Ovary (tissue), 9 donors: ENCODE results near the gene REXO4. TPM values are rescaled to one million over a fixed set of nuclear protein-coding genes. Genes with fewer than 3 reads are reported as not detected.

Experiments used
- DNase-seq, 5 donors: peaks; one replicate each; pipeline ENCODE4 v3.0.0-alpha.2; 2019 to 2020
- H3K27ac ChIP-seq, 2 donors: fragments of 200-600 bp; one replicate each; pipeline versions ENCODE4 v1.5.1 to v1.8.0; 2019 to 2022
- H3K27me3 ChIP-seq: fragments of 200-600 bp; one replicate; pipeline ENCODE4 v1.8.0; 2022
- H3K36me3 ChIP-seq: fragments of 200-600 bp; sonication (generic); one replicate; pipeline ENCODE4 v1.5.1; 2019
- H3K4me1 ChIP-seq: one replicate; pipeline ENCODE4 v1.8.1; 2013; ENCODE audit warnings: mild to moderate bottlenecking, moderate library complexity; ENCODE audit not compliant: insufficient read depth
- H3K4me3 ChIP-seq: fragments of 200-600 bp; sonication (generic); one replicate; pipeline ENCODE4 v1.5.1; 2017
- H3K9me3 ChIP-seq, 2 donors: fragments of 200-600 bp in 1 of 2; sonication (generic) in 1 of 2; one replicate each; pipeline versions ENCODE4 v1.5.1 to v1.8.1; 2013 to 2019; ENCODE audit warnings: mild to moderate bottlenecking in 1 of 2, moderate library complexity in 1 of 2
- EP300 ChIP-seq: sonication (generic); formaldehyde crosslinking; IDR thresholded peaks from one replicate; pipeline ENCODE4 v1.6.1; 2017; ENCODE audit warnings: antibody characterized with exemption
- POLR2A ChIP-seq: fragments of 450-650 bp; IDR thresholded peaks from one replicate; pipeline ENCODE4 v1.6.1; 2017; ENCODE audit warnings: antibody characterized with exemption, mild to moderate bottlenecking, moderate library complexity
- WGBS, 3 donors: extraction: QIAGEN DNeasy Blood & Tissue Kit in 1 of 3; methylation state at CpG; one replicate each; pipeline versions ENCODE4 v1.1.5 to v1.1.7; 2013 to 2017; 5-methylcytosine and 5-hydroxymethylcytosine counted together
- intact Hi-C, 4 donors: fragments of 100-400 bp; cut with DNase I; formaldehyde crosslinking; loops; one replicate each; pipeline versions ENCODE4 v1.11.0 to v1.15.1; 2022 to 2023
- polyA plus RNA-seq, 2 donors: library from polyadenylated mRNA; stranded (reverse); fragments of 200-250 nt in 1 of 2; fragments of 350-450 nt in 1 of 2; fragmentation: Illumina TruSeq in 1 of 2; extraction: RNeasy Lipid Tissue Mini Kit (QIAGEN cat#74804) in 1 of 2; gene quantifications; one replicate each; pipeline ENCODE4 v1.2.3, GENCODE V29; 2013 to 2014
- total RNA-seq, 7 donors: library from RNA; depleted of rRNA in 2 of 7; stranded (reverse); fragments of >200 nt in 2 of 7; fragmentation: NEBNext Ultra II Directional in 3 of 7; extraction: Animal tissue kit (Norgen Biotek cat#: 25700) in 3 of 7; gene quantifications; one replicate each; pipeline versions ENCODE4 v1.1.0 to v1.2.4, GENCODE V29; 2016 to 2023
- TF ChIP-seq, protein P1 (sequence below), 3 donors: fragments of 450-650 bp in 2 of 3; fragments of 200-600 bp in 1 of 3; IDR thresholded peaks; one replicate each; pipeline versions ENCODE4 v1.5.1 to v1.8.0; 2016 to 2022; ENCODE audit warnings: antibody characterized with exemption in 3 of 3, mild to moderate bottlenecking in 1 of 3
- donor health status: DM: no; HTN: no; CAD: no; lungs with moderate emphysema.
- donor health status: DM: no; HTN: no; CAD: no.
- donor health status: Bipolar disorder and iron deficiency.
- donor health status: DM: yes; HTN: yes; CAD: no.
- donor health status: DM: no; HTN: no; CAD: no.
- donor health status: DM: yes; HTN: yes; CAD: no.

The REXO4 gene
- total and polyA plus RNA-seq, 9 donors, result 15.9 to 31.0 (median 21.9) TPM

DNA sequence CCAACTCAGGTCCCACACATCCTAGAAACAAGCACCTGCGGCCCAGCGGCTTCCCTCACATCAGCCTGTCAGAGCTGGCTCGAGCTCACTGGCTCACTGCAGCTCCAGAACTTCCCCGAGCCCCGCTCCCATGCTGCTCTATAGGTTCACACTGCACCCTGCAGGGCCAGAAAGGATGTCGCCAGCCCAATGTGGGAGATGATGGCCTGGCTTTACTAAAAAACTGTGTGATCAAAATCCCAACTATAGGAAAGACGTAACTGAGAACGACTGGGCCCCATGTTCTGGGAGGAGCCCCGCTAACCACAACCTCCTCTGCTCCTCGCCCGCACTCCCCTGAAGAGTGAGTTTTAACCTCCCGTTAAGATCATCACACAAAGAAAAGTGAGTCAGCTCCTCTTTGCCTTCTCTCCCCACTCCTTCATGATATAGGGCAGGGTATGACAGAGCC, 46.5 kb downstream of the REXO4 start:
- Histone ChIP-seq H3K27me3 (no peaks in the 10 kb centered on the region), H3K4me1 (peaks cover 11% of the 10 kb centered on the region), H3K4me3 (no peak overlapping the region), H3K36me3 (no peaks in the 10 kb centered on the region), H3K27ac (no peak overlapping the region), H3K9me3 (no peaks in the 10 kb centered on the region)
- WGBS, 3 donors, result 63 to 69% (median 68%) methylated on average over 12 of the region's 12 CpGs
- TF ChIP-seq, protein P1, sequence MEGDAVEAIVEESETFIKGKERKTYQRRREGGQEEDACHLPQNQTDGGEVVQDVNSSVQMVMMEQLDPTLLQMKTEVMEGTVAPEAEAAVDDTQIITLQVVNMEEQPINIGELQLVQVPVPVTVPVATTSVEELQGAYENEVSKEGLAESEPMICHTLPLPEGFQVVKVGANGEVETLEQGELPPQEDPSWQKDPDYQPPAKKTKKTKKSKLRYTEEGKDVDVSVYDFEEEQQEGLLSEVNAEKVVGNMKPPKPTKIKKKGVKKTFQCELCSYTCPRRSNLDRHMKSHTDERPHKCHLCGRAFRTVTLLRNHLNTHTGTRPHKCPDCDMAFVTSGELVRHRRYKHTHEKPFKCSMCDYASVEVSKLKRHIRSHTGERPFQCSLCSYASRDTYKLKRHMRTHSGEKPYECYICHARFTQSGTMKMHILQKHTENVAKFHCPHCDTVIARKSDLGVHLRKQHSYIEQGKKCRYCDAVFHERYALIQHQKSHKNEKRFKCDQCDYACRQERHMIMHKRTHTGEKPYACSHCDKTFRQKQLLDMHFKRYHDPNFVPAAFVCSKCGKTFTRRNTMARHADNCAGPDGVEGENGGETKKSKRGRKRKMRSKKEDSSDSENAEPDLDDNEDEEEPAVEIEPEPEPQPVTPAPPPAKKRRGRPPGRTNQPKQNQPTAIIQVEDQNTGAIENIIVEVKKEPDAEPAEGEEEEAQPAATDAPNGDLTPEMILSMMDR (IDR thresholded peaks at IDR 0.05), result no peak
- TF ChIP-seq EP300 (no peak), POLR2A (no peak)
- intact Hi-C loops, result no loop called here
- no peak for DNase-seq

DNA sequence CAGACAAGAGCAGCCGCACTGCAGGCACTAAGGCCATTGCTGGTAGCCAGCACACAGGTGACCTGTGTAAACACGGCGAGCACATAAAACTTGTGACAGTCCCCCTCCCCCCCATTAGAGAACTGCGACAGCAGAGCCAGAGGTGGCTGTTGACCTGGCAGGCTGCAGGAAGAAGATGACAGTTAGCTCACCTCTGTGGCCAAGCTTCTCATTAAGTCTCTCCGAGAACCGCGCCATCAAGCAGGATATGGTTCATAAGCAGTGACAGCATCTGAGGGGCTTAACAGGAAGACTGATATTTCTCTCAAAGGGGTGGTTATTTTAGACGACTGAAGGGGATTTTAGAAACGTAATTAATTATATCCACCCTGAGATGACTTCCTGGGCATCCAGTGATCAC, 47.1 kb downstream of the REXO4 start:
- intact Hi-C loops, result no loop called here
- TF ChIP-seq POLR2A, result no peak
- Histone ChIP-seq H3K4me1 (peaks cover 11% of the 10 kb centered on the region), H3K36me3 (no peaks in the 10 kb centered on the region), H3K9me3 (no peaks in the 10 kb centered on the region), H3K27ac (no peak overlapping the region), H3K27me3 (no peaks in the 10 kb centered on the region), H3K4me3 (no peak overlapping the region)
- no peak for DNase-seq
- WGBS, 3 donors, result 67 to 75% (median 74%) methylated on average over 9 of the region's 9 CpGs

DNA sequence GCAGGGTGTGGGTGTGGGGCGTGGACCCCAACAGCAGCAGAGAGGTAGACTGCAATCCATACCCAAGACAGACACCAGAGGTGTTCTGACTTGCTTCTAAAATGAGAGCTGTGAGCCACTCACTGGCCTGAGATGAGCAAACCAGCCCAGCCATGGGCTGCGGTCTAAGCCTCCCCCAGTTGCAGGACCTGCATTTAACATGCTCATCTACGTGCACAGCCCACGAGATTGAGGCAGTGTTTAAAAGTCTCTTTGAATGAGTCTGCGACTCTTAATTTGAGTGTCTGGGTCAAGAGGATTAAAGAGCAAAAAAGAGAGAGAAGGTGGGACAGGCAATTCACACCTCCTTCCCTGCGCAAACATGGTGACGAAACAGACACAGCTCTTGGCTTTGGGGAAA, 47.9 kb downstream of the REXO4 start:
- Histone ChIP-seq H3K4me1 (peaks cover 11% of the 10 kb centered on the region), H3K4me3 (no peak overlapping the region), H3K9me3 (no peaks in the 10 kb centered on the region), H3K27me3 (no peaks in the 10 kb centered on the region), H3K27ac (no peak overlapping the region), H3K36me3 (no peaks in the 10 kb centered on the region)
- intact Hi-C loops, result no loop called here
- 77 to 80% (median 78%) methylated on average over 7 of the region's 7 CpGs for WGBS, 3 donors
- TF ChIP-seq, protein P1 (IDR thresholded peaks at IDR 0.05), result no peak
- TF ChIP-seq EP300 (no peak), POLR2A (no peak)
- no peak for DNase-seq

DNA sequence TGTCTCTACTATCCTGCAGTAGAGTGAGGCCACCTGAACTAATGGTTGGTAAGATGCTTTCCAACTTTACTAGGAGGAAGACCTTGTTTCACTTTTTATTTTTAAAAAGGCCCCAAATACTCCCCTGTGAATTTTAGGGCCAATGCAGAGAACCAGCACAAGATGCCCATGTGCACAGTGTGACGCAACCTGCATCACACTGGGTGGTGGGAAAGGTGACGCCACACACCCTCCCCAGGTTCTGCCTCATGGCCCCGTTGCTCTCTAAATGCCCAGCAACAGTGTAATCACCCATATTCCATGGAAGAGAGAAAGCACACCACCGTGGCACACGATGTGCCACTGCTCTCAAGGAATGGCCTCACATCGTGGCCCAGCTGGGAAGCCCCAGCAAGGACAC, 48.4 kb downstream of the REXO4 start:
- intact Hi-C loops, result no loop called here
- H3K4me1 ChIP-seq, result peaks cover 11% of the 10 kb centered on the region
- H3K27ac ChIP-seq, result no peak overlapping the region
- no peaks in the 10 kb centered on the region for H3K9me3 ChIP-seq
- DNase-seq, result no peak
- no peak overlapping the region for H3K4me3 ChIP-seq
- TF ChIP-seq, protein P1 (IDR thresholded peaks at IDR 0.05), result no peak
- TF ChIP-seq EP300, result no peak
- no peak for TF ChIP-seq POLR2A
- no peaks in the 10 kb centered on the region for H3K36me3 ChIP-seq
- whole genome bisulfite sequencing, 3 donors, result 64 to 76% (median 70%) methylated on average over 6 of the region's 6 CpGs
- no peaks in the 10 kb centered on the region for H3K27me3 ChIP-seq

DNA sequence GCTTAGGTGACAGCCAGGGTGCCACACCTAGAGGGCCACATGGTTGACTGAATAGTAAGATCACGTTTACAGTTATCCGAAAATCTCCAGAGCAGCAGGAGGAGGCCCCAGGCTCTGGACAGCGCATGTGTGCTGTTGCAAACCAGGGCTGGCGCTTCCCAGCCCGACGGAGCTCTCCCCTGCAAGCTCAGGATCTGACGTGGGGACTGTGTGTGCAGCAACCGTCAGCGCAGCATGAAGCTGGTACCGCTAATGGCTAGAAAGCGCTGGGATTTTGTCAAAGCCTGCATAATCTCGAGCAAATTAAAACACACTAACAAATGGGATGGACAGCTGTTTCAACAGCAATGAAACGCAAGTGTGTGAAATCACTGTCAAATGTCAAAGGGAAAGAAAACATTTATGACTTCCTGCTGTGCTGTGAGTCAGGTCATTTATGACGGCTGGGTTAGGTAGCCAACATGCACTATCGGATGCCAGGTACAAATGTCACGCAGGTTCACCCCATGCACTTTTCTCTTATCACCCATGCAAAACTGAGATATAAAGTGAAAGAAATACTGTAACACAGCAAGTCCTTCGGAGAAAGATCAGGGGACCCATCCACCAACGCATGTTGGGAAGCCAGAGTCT, 49.4 kb downstream of the REXO4 start:
- WGBS, 3 donors, result 62 to 65% (median 64%) methylated on average over 18 of the region's 18 CpGs
- Histone ChIP-seq H3K36me3 (no peaks in the 10 kb centered on the region), H3K27me3 (no peaks in the 10 kb centered on the region), H3K9me3 (no peaks in the 10 kb centered on the region), H3K27ac (no peak overlapping the region), H3K4me1 (peaks cover 11% of the 10 kb centered on the region), H3K4me3 (no peak overlapping the region)
- intact Hi-C loops, result no loop called here
- no peak for DNase-seq
- no peak for TF ChIP-seq POLR2A
- TF ChIP-seq, protein P1 (IDR thresholded peaks at IDR 0.05), result no peak
- TF ChIP-seq EP300, result no peak
